SK-N-SH (cell line): ENCODE results near the gene TRPM6. TPM values are rescaled to one million over a fixed set of nuclear protein-coding genes. Genes with fewer than 3 reads are reported as not detected.

ENCODE experiments used
- CTCF ChIA-PET: fragments of 300-600, 350-600 bp; formaldehyde crosslinking; extraction: SDS; loops from one replicate; lab custom pipeline; 2021; lab: Yijun Ruan, JAX
- POLR2A ChIA-PET: fragments of 350-600 bp; sonication (Branson Sonifier 250); formaldehyde crosslinking; extraction: SDS; loops from one replicate; lab custom pipeline; 2020; ENCODE audit warnings: antibody characterized with exemption, inconsistent platforms; lab: Yijun Ruan, JAX
- DNase-seq: peaks from one replicate; pipeline ENCODE4 v3.0.0; 2012
- H2AFZ ChIP-seq: fragments of 200-600 bp; sonication (generic); 2 replicates; pipeline ENCODE4 v1.8.1; 2016; ENCODE audit warnings: antibody characterized with exemption, mild to moderate bottlenecking, low read depth
- H3F3A ChIP-seq: fragments of 200-600 bp; sonication (generic); replicated peaks from 2 replicates; pipeline ENCODE3; 2016; ENCODE audit warnings: antibody characterized with exemption, mild to moderate bottlenecking; ENCODE audit not compliant: insufficient read depth
- H3K27ac ChIP-seq, 2 experiments: fragments of 200-500 bp in 1 of 2; fragments of 200-600 bp in 1 of 2; sonication (Bioruptor generic) in 1 of 2; sonication (generic), shearing (Covaris generic) in 1 of 2; 2 replicates each; pipeline versions ENCODE4 v1.5.1 to v1.6.1; 2014 to 2016; ENCODE audit warnings: low read depth in 2 of 2, inconsistent platforms in 1 of 2, low read length in 1 of 2, mild to moderate bottlenecking in 1 of 2, mixed read lengths in 1 of 2
- H3K27me3 ChIP-seq: fragments of 200-600 bp; sonication (generic), shearing (Covaris generic); 2 replicates; pipeline ENCODE4 v1.6.1; 2016; ENCODE audit warnings: mixed run types; ENCODE audit not compliant: insufficient read depth
- H3K36me3 ChIP-seq, 2 experiments: fragments of 200-500 bp in 1 of 2; fragments of 200-600 bp in 1 of 2; sonication (Bioruptor generic) in 1 of 2; sonication (generic) in 1 of 2; replicated peaks in 1 of 2; 2 replicates each; pipeline versions ENCODE3 to v1.5.1; 2014 to 2016; ENCODE audit warnings: low read length in 1 of 2, mild to moderate bottlenecking in 1 of 2; ENCODE audit not compliant: insufficient read depth in 2 of 2, control insufficient read depth in 1 of 2
- H3K4me1 ChIP-seq, 2 experiments: fragments of 200-500 bp in 1 of 2; fragments of 200-600 bp in 1 of 2; sonication (Bioruptor generic) in 1 of 2; sonication (generic), shearing (Covaris generic) in 1 of 2; 2 replicates each; pipeline versions ENCODE4 v1.5.1 to v1.6.1; 2014 to 2016; ENCODE audit warnings: low read depth in 1 of 2, low read length in 1 of 2, mixed run types in 1 of 2; ENCODE audit not compliant: insufficient read depth in 2 of 2, control insufficient read depth in 1 of 2
- H3K4me2 ChIP-seq: fragments of 200-600 bp; sonication (generic), shearing (Covaris generic); 2 replicates; pipeline ENCODE4 v1.6.1; 2017; ENCODE audit warnings: mixed run types
- H3K4me3 ChIP-seq, 2 experiments: fragments of 200-500 bp in 1 of 2; fragments of 200-600 bp in 1 of 2; sonication (Bioruptor generic) in 1 of 2; sonication (generic), shearing (Covaris generic) in 1 of 2; 2 replicates each; pipeline versions ENCODE4 v1.5.1 to v1.8.1; 2014 to 2016; ENCODE audit warnings: low read depth in 2 of 2, inconsistent platforms in 1 of 2, low read length in 1 of 2, mild to moderate bottlenecking in 1 of 2, mixed read lengths in 1 of 2, moderate library complexity in 1 of 2
- H3K79me2 ChIP-seq: fragments of 200-600 bp; sonication (generic); 2 replicates; pipeline ENCODE4 v1.8.1; 2017; ENCODE audit warnings: mild to moderate bottlenecking; ENCODE audit not compliant: insufficient read depth
- H3K9ac ChIP-seq: fragments of 200-600 bp; sonication (generic); 2 replicates; pipeline ENCODE4 v1.6.1; 2017; ENCODE audit warnings: mixed run types
- H3K9me2 ChIP-seq: fragments of 200-600 bp; sonication (generic); 2 replicates; pipeline ENCODE4 v1.6.1; 2017; ENCODE audit warnings: mixed run types
- H3K9me3 ChIP-seq: fragments of 200-600 bp; sonication (generic); 2 replicates; pipeline ENCODE4 v1.6.1; 2017; ENCODE audit warnings: mixed run types, mild to moderate bottlenecking, moderate library complexity
- H4K20me1 ChIP-seq: fragments of 200-600 bp; sonication (generic); 2 replicates; pipeline ENCODE4 v1.6.1; 2017; ENCODE audit warnings: mild to moderate bottlenecking, mixed run types; ENCODE audit not compliant: insufficient read depth
- EP300 ChIP-seq, 2 experiments: IDR thresholded peaks; 2 replicates each; pipeline versions ENCODE4 v1.4.0 to v1.6.1; 2012; ENCODE audit warnings: borderline replicate concordance in 1 of 2, low read depth in 1 of 2, low read length in 1 of 2
- FOXJ3 ChIP-seq: sonication (generic); formaldehyde crosslinking; IDR thresholded peaks from 2 replicates; pipeline ENCODE4 v1.5.1; 2020; ENCODE audit warnings: mild to moderate bottlenecking, missing genetic modification reagents
- GABPA ChIP-seq: IDR thresholded peaks from 2 replicates; pipeline ENCODE4 v1.4.0; 2012; ENCODE audit warnings: low read depth, mild to moderate bottlenecking
- JUND ChIP-seq: IDR thresholded peaks from 2 replicates; pipeline ENCODE4 v1.4.0; 2012
- MAX ChIP-seq: IDR thresholded peaks from 2 replicates; pipeline ENCODE4 v1.4.0; 2012; ENCODE audit warnings: low read depth
- MEF2A ChIP-seq: IDR thresholded peaks from 2 replicates; pipeline ENCODE4 v1.4.0; 2012; ENCODE audit warnings: low read depth, borderline replicate concordance
- MXI1 ChIP-seq: IDR thresholded peaks from 2 replicates; pipeline ENCODE4 v1.6.1; 2012; ENCODE audit warnings: mild to moderate bottlenecking, low read depth, low read length, improper control_type of control experiment
- POLR2AphosphoS5 ChIP-seq: IDR thresholded peaks from 2 replicates; pipeline ENCODE4 v1.6.1; 2012; ENCODE audit warnings: low read depth, low read length
- RFX5 ChIP-seq: IDR thresholded peaks from 2 replicates; pipeline ENCODE4 v1.6.1; 2012; ENCODE audit warnings: mild to moderate bottlenecking, improper control_type of control experiment, low read length
- TAF1 ChIP-seq: IDR thresholded peaks from 2 replicates; pipeline ENCODE4 v1.6.1; 2012; ENCODE audit warnings: low read depth, mild to moderate bottlenecking, low read length, moderate library complexity, borderline replicate concordance
- USF2 ChIP-seq: fragments of 150-350 bp; IDR thresholded peaks from 2 replicates; pipeline ENCODE4 v1.6.1; 2017; ENCODE audit warnings: antibody characterized with exemption, low read length, low read depth, borderline replicate concordance
- YY1 ChIP-seq: IDR thresholded peaks from 2 replicates; pipeline ENCODE4 v1.4.0; 2012; ENCODE audit warnings: low read depth, mild to moderate bottlenecking
- WGBS: methylation state at CpG from one replicate; pipeline ENCODE4 v1.1.6; 2017; ENCODE audit warnings: low lambda C conversion rate; 5-methylcytosine and 5-hydroxymethylcytosine counted together
- polyA plus RNA-seq, 3 experiments: library from polyadenylated mRNA; depleted of rRNA; stranded (reverse); fragments of >200 nt; gene quantifications; 2 replicates each; pipeline ENCODE4 v1.2.3, GENCODE V29; 2012
- TF ChIP-seq, protein P1 (sequence below): IDR thresholded peaks from 2 replicates; pipeline ENCODE4 v1.4.0; 2012; ENCODE audit warnings: low read depth, borderline replicate concordance
- TF ChIP-seq, protein P2 (sequence below): IDR thresholded peaks from 2 replicates; pipeline ENCODE4; 2012
- TF ChIP-seq, protein P3 (sequence below): fragments of 150-350 bp; IDR thresholded peaks from 2 replicates; pipeline ENCODE4 v1.6.1; 2016; ENCODE audit warnings: mild to moderate bottlenecking, low read depth, low read length

TRPM6 gene
- polyA plus RNA-seq, 1 of the 3 experiments (the other 2 are of a cell fraction): 0.03 TPM

- TF ChIP-seq FOXJ3 (no peak), EP300 (IDR thresholded peaks at IDR 0.05; ENCODE audit: borderline replicate concordance in 1 of 2, low read depth in 1 of 2, low read length in 1 of 2) (no peak), POLR2AphosphoS5 (no peak), MAX (no peak)
- TF ChIP-seq, protein P1, sequence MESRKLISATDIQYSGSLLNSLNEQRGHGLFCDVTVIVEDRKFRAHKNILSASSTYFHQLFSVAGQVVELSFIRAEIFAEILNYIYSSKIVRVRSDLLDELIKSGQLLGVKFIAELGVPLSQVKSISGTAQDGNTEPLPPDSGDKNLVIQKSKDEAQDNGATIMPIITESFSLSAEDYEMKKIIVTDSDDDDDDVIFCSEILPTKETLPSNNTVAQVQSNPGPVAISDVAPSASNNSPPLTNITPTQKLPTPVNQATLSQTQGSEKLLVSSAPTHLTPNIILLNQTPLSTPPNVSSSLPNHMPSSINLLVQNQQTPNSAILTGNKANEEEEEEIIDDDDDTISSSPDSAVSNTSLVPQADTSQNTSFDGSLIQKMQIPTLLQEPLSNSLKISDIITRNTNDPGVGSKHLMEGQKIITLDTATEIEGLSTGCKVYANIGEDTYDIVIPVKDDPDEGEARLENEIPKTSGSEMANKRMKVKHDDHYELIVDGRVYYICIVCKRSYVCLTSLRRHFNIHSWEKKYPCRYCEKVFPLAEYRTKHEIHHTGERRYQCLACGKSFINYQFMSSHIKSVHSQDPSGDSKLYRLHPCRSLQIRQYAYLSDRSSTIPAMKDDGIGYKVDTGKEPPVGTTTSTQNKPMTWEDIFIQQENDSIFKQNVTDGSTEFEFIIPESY: no peak
- TF ChIP-seq, protein P2, sequence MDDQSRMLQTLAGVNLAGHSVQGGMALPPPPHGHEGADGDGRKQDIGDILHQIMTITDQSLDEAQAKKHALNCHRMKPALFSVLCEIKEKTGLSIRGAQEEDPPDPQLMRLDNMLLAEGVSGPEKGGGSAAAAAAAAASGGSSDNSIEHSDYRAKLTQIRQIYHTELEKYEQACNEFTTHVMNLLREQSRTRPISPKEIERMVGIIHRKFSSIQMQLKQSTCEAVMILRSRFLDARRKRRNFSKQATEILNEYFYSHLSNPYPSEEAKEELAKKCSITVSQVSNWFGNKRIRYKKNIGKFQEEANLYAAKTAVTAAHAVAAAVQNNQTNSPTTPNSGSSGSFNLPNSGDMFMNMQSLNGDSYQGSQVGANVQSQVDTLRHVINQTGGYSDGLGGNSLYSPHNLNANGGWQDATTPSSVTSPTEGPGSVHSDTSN: no peak
- no peak overlapping the region for H3K4me2 ChIP-seq
- H3K27ac ChIP-seq: no peak overlapping the region
- H3K4me3 ChIP-seq: no peak overlapping the region
- ChIA-PET POLR2A (no interaction called here), CTCF (no interaction called here)
- no peaks in the 10 kb centered on the region for H3K79me2 ChIP-seq
- H3K9me3 ChIP-seq: no peaks in the 10 kb centered on the region
- no peaks in the 10 kb centered on the region for H4K20me1 ChIP-seq
- 22% methylated on average over 4 of the region's 4 CpGs for WGBS
- H2AFZ ChIP-seq: no peak overlapping the region
- peaks cover 5% of the 10 kb centered on the region; the same call in 1 of the 2 replicates for H3K27me3 ChIP-seq
- no peaks in the 10 kb centered on the region for H3K36me3 ChIP-seq
- no peak overlapping the region for H3K9ac ChIP-seq
- H3K4me1 ChIP-seq: no peaks in the 10 kb centered on the region
- no peaks in the 10 kb centered on the region for H3F3A ChIP-seq
- DNase-seq: no peak
- no peaks in the 10 kb centered on the region for H3K9me2 ChIP-seq
Measured at GRCh38 chr9:74867483-74867882, 20.2 kb downstream of the TRPM6 start.

GRCh38 chr9:74865177-74865576 is 22.5 kb downstream of the TRPM6 start:
- no peak overlapping the region for H3K4me2 ChIP-seq
- no peaks in the 10 kb centered on the region for H3K9me3 ChIP-seq
- WGBS: 17% methylated on average over 3 of the region's 3 CpGs
- H3F3A ChIP-seq: no peaks in the 10 kb centered on the region
- no peaks in the 10 kb centered on the region for H3K36me3 ChIP-seq
- H3K4me1 ChIP-seq: no peaks in the 10 kb centered on the region
- ChIA-PET CTCF (no interaction called here), POLR2A (no interaction called here)
- no peak overlapping the region for H3K4me3 ChIP-seq
- H3K9me2 ChIP-seq: no peaks in the 10 kb centered on the region
- no peak overlapping the region for H3K9ac ChIP-seq
- H3K27me3 ChIP-seq: peaks cover 5% of the 10 kb centered on the region; the same call in 1 of the 2 replicates
- no peak for DNase-seq
- no peak for TF ChIP-seq GABPA
- TF ChIP-seq USF2: no peak
- TF ChIP-seq YY1: no peak
- no peak for TF ChIP-seq TAF1
- no peak for TF ChIP-seq RFX5
- TF ChIP-seq, protein P3, sequence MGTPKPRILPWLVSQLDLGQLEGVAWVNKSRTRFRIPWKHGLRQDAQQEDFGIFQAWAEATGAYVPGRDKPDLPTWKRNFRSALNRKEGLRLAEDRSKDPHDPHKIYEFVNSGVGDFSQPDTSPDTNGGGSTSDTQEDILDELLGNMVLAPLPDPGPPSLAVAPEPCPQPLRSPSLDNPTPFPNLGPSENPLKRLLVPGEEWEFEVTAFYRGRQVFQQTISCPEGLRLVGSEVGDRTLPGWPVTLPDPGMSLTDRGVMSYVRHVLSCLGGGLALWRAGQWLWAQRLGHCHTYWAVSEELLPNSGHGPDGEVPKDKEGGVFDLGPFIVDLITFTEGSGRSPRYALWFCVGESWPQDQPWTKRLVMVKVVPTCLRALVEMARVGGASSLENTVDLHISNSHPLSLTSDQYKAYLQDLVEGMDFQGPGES: no peak
- TF ChIP-seq, protein P1: no peak
- TF ChIP-seq JUND: no peak
- no peak for TF ChIP-seq MEF2A
- TF ChIP-seq MAX: no peak
- no peak for TF ChIP-seq MXI1
- H3K27ac ChIP-seq: no peak overlapping the region
- no peaks in the 10 kb centered on the region for H3K79me2 ChIP-seq
- H2AFZ ChIP-seq: no peak overlapping the region
- H4K20me1 ChIP-seq: no peaks in the 10 kb centered on the region
